ENCODE results near the gene GGA1. TPM values are rescaled to one million over a fixed set of nuclear protein-coding genes. Genes with fewer than 3 reads are reported as not detected.

The GGA1 gene
- total and polyA plus RNA-seq, 2 donors from 2014 or later, result 37.5 to 61.2 TPM

- Histone ChIP-seq H3K4me1 (ENCODE audit: control insufficient read depth in 2 of 3, insufficient read depth in 2 of 3, low read depth in 1 of 3, low read length in 3 of 3) (peaks cover 0 to 10% (median 0%) of the 10 kb centered on the region in 3 donors), H3K9ac (ENCODE audit: low read length in 3 of 3) (no peak overlapping the region), H3K36me3 (ENCODE audit: control insufficient read depth in 2 of 3, insufficient read depth in 3 of 3, low read length in 3 of 3) (no peaks in the 10 kb centered on the region), H3K4me3 (ENCODE audit: low read length in 3 of 3) (no peak overlapping the region), H3K27me3 (ENCODE audit: control insufficient read depth, insufficient read depth, low read length) (no peaks in the 10 kb centered on the region), H3K27ac (ENCODE audit: low read depth in 2 of 2, low read length in 2 of 2) (no peak overlapping the region), H3K9me3 (ENCODE audit: control insufficient read depth in 2 of 3, insufficient read depth in 1 of 3, low read length in 3 of 3) (no peaks in the 10 kb centered on the region)
- intact Hi-C loops (cut with DNase I), result no loop called here
- TF ChIP-seq CTCF (IDR thresholded peaks at IDR 0.05; ENCODE audit: borderline replicate concordance, extremely low read depth, insufficient read depth), result no peak
- no peak for DNase-seq
- FAIRE-seq, result no peak
These were observed 65.6 kb downstream of the GGA1 start for GRCh38 chr22:37674248-37674647.

GRCh38 chr22:37674951-37675929 lies 66.6 kb downstream of the GGA1 start, which contains the start of gene LGALS1:
Gene LGALS1 (plus strand): TSS chr22:37675636. CDS start chr22:37675703, 67 bp downstream.
- DNase-seq, result peak; percentile 77 to 99 (median 90)
- H3K4me1 ChIP-seq (ENCODE audit: control insufficient read depth in 2 of 3, insufficient read depth in 2 of 3, low read depth in 1 of 3, low read length in 3 of 3), result peaks cover 0 to 10% (median 0%) of the 10 kb centered on the region in 3 donors
- no peaks in the 10 kb centered on the region for H3K36me3 ChIP-seq (ENCODE audit: control insufficient read depth in 2 of 3, insufficient read depth in 3 of 3, low read length in 3 of 3)
- peak within 1 kb of the TSS; percentile 93 to 97 for H3K27ac ChIP-seq (ENCODE audit: low read depth in 2 of 2, low read length in 2 of 2)
- H3K9me3 ChIP-seq (ENCODE audit: control insufficient read depth in 2 of 3, insufficient read depth in 1 of 3, low read length in 3 of 3), result no peaks in the 10 kb centered on the region
- FAIRE-seq, result no peak
- no peak for TF ChIP-seq CTCF (IDR thresholded peaks at IDR 0.05; ENCODE audit: borderline replicate concordance, extremely low read depth, insufficient read depth)
- intact Hi-C loops (cut with DNase I), result no loop called here
- H3K4me3 ChIP-seq (ENCODE audit: low read length in 3 of 3), result peak within 1 kb of the TSS; percentile 28 to 75 (median 64)
- H3K9ac ChIP-seq (ENCODE audit: low read length in 3 of 3), result peak within 1 kb of the TSS; percentile 47 to 84 (median 51)
- H3K27me3 ChIP-seq (ENCODE audit: control insufficient read depth, insufficient read depth, low read length), result no peaks in the 10 kb centered on the region

- DNase-seq, result peak in 1 of 5 donors; percentile 50
- Histone ChIP-seq H3K9ac (ENCODE audit: low read length in 3 of 3) (peak overlapping the region; percentile 47 to 84 (median 51)), H3K36me3 (ENCODE audit: control insufficient read depth in 2 of 3, insufficient read depth in 3 of 3, low read length in 3 of 3) (no peaks in the 10 kb centered on the region), H3K27me3 (ENCODE audit: control insufficient read depth, insufficient read depth, low read length) (no peaks in the 10 kb centered on the region), H3K27ac (ENCODE audit: low read depth in 2 of 2, low read length in 2 of 2) (peak overlapping the region; percentile 93 to 97), H3K9me3 (ENCODE audit: control insufficient read depth in 2 of 3, insufficient read depth in 1 of 3, low read length in 3 of 3) (no peaks in the 10 kb centered on the region), H3K4me1 (ENCODE audit: control insufficient read depth in 2 of 3, insufficient read depth in 2 of 3, low read depth in 1 of 3, low read length in 3 of 3) (peaks cover 0 to 10% (median 0%) of the 10 kb centered on the region in 3 donors), H3K4me3 (ENCODE audit: low read length in 3 of 3) (peak overlapping the region; percentile 28 to 75 (median 64))
- TF ChIP-seq CTCF (IDR thresholded peaks at IDR 0.05; ENCODE audit: borderline replicate concordance, extremely low read depth, insufficient read depth), result no peak
- intact Hi-C loops (cut with DNase I), result no loop called here
- no peak for FAIRE-seq
These were observed 67.5 kb downstream of the GGA1 start for GRCh38 chr22:37675930-37676735.

All from kidney (tissue), 14 donors.